Amniotic epithelial cell (primary cell): ENCODE results near the gene ITPR2.
"Not testable (repeated sequence)": the region's sequence is repeated elsewhere in the genome, so short reads cannot be mapped to it uniquely, and the experiment has no call there.

Experiments
- DNase-seq: peaks from one replicate; pipeline ENCODE4 v3.0.0-alpha.2; 2010; ENCODE audit warnings: low read depth

The ITPR2 gene

GRCh38 chr12:26832822-26833742, at the start of gene ITPR2:
ITPR2 (minus strand) TSS chr12:26833194; CDS start chr12:26832781, 413 bp downstream.
- peak; percentile 78 for DNase-seq

- DNase-seq, result no peak
These were observed 47.6 kb upstream of the ITPR2 start for GRCh38 chr12:26880625-26881024.

GRCh38 chr12:26878661-26879119, 45.7 kb upstream of the ITPR2 start:
- DNase-seq, result peak; percentile 34

- peak; percentile 43 for DNase-seq
These were observed 41.7 kb upstream of the ITPR2 start for GRCh38 chr12:26874501-26875296.

GRCh38 chr12:26872625-26873024, 39.6 kb upstream of the ITPR2 start:
- no peak for DNase-seq

GRCh38 chr12:26871985-26872384, 39.0 kb upstream of the ITPR2 start:
- no peak for DNase-seq

GRCh38 chr12:26870491-26871419, 37.8 kb upstream of the ITPR2 start:
- peak; percentile 98 for DNase-seq

GRCh38 chr12:26869908-26870459, 37.0 kb upstream of the ITPR2 start:
- no peak for DNase-seq

GRCh38 chr12:26869104-26869494, 36.1 kb upstream of the ITPR2 start:
- DNase-seq, result no peak

GRCh38 chr12:26868447-26869103, 35.6 kb upstream of the ITPR2 start:
- DNase-seq, result no peak

GRCh38 chr12:26867080-26867479, 34.1 kb upstream of the ITPR2 start:
- peak; percentile 74 for DNase-seq

GRCh38 chr12:26863515-26863914, 30.5 kb upstream of the ITPR2 start:
- DNase-seq, result peak; percentile 33

- not testable (repeated sequence) for DNase-seq
These were observed 29.8 kb upstream of the ITPR2 start for GRCh38 chr12:26862787-26863186.

GRCh38 chr12:26861690-26862089, 28.7 kb upstream of the ITPR2 start:
- no peak for DNase-seq

GRCh38 chr12:26857465-26858176, 24.6 kb upstream of the ITPR2 start:
- peak; percentile 23 for DNase-seq

- DNase-seq, result peak; percentile 48
These were observed 22.3 kb upstream of the ITPR2 start for GRCh38 chr12:26855337-26855736.

- no peak for DNase-seq
These were observed 21.0 kb upstream of the ITPR2 start for GRCh38 chr12:26854031-26854390.

GRCh38 chr12:26853303-26854030, 20.5 kb upstream of the ITPR2 start:
- DNase-seq, result peak; percentile 61

- DNase-seq, result no peak
These were observed 18.2 kb upstream of the ITPR2 start for GRCh38 chr12:26851031-26851809.
